ENCODE results near the gene PDE4A.
"Not testable (repeated sequence)": the region's sequence is repeated elsewhere in the genome, so short reads cannot be mapped to it uniquely, and the experiment has no call there.

Gene PDE4A

GRCh38 chr19:10420444-10421239 lies at the start of gene PDE4A:
Gene PDE4A (plus strand): TSS chr19:10420538. CDS start chr19:10420765, 227 bp downstream.
- no peak for DNase-seq (ENCODE audit: low spot score)

GRCh38 chr19:10372690-10373089 lies 47.6 kb upstream of the PDE4A start:
- no peak for DNase-seq (ENCODE audit: low spot score)

- DNase-seq (ENCODE audit: low spot score) = no peak
Measured at GRCh38 chr19:10374931-10375330, 45.4 kb upstream of the PDE4A start.

GRCh38 chr19:10377140-10377640 lies 43.1 kb upstream of the PDE4A start:
- not testable (repeated sequence) for DNase-seq (ENCODE audit: low spot score)

DNA sequence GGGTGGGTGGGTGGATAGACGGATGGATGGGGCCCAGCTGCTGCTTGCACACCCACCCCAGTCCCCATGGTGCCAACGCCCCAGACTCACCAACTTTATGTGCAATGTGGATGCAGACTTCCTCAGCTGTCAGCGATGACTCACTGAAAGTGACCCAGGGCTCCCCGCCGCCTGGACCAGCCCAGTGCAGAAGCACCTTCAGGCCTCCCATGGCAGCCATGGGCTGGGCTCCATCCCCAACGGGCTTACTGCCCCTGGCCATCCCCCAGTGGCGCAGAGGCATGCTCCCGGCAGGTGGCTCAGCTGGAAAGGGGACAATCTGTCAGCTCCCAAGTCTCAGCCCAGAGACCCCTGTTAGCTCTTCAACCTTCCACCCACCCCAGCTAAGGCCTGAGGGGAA lies 42.2 kb upstream of the PDE4A start:
- no peak for DNase-seq (ENCODE audit: low spot score)

DNA sequence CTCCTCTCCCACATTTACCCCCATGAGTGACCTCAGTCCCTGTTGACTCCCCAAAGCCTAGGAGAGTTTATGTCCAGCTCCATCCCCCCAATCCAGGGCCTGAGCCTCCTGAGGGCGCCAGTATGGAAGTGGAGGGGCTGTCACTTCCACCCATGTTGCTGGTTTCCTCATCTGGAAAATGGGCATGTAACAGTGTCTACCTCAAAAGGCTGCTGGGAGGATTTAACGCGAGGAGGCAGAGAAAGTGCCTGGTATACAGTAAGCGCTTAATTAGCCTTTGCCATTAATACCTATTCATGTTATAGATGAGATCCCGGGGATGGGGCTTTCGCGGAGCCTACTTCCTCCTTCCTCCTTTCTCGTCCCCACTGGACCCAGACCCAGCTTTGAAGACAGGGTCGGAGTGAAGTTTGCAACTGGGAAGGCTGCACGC lies 40.4 kb upstream of the PDE4A start:
- no peak for DNase-seq (ENCODE audit: low spot score)

DNA sequence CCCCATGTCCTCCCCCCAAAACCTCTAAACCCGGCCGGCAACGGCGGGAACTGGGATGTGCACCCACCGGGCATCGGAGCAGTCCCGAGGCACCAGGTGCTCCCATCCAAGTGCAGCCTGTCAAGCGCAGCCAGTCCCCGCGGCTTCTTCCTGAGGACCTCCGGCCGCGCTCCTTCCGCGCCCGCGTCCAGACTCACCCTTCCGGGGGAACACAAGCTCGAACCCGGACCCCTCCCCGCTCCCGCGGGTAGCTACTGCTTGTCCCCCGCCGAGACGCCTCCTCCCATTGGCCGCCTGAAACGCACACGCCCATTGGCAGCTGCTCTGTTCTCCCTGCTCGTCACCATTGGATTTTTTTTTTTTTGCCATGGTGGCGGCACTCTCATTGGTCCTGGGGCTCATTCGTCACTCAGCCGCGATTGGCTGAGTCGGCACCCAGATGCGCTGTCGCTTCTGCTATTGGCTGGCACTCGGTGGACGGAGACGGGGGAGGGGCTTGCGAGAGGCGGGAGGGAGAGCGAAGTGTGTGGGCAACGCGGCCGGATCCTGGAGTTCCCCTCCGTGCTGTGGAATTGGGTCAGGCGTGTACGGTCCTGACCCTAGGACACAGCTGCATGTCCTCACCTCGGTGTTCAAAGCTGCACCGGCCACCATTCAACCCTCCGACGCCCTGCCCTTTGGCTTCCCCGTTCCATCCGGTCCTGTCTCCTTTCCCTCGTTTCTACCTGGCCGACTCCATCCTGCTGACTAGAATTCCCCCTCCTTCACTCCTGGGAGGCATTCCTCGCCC lies 39.8 kb upstream of the PDE4A start, which contains the start of gene TYK2:
Gene TYK2, minus strand, starts transcription at position 260 of the 790 bp plus-strand sequence. CDS start 2,166 bp downstream, outside the sequence.
- DNase-seq (ENCODE audit: low spot score) = peak; percentile 99

DNA sequence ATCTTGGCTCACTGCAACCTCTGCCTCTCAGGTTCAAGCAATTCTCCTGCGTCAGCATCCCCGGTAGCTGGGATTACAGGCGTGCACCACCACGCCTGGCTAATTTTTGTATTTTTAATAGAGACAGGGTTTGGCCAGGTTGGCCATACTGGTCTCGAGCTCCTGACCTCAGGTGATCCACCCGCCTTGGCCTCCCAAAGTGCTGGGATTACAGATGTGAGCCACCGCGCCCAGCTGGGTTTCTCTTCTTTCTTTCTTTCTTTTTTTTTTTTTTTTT lies 37.2 kb upstream of the PDE4A start:
- not testable (repeated sequence) for DNase-seq (ENCODE audit: low spot score)

DNA sequence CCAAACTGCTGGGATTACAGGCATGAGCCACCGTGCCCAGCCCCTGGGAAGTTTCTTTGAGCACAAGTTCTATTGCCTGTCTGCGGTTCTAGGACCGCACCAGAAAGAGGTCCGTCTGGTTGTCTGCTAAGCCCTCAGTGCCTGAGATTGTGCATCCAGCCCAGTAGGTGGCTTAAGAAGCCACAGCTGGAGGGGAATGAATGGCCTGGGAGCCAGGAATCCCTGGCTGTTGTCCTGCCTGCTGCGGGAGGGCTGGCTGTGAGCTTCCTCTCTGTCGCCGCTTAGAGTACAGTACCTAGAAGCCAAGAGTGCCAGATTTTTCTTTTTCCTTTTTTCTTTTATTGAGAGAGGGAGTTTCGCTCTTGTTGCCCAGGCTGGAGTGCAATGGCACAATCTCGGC lies 35.8 kb upstream of the PDE4A start:
- no peak for DNase-seq (ENCODE audit: low spot score)

GRCh38 chr19:10388957-10389356 lies 31.4 kb upstream of the PDE4A start:
- DNase-seq (ENCODE audit: low spot score) = peak; percentile 88

DNA sequence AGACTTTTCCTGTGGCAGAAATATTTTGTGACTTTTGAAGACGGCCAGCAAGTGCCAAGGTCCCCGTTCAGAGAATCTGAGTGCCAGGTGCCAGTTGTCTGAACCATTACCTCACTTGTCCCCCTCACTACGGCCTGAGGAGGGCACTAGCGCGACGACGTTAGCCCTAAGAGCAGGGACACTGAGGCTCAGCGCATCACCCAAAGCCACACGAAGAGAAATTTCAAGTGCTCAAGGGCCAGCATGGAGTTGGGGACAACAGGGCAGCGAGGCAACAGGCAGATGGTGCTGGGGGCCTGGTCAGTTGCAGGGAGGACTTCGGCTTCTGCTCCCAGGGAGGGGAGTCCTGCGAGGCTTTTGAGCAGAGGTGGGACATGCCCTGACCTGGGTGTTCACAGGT lies 30.5 kb upstream of the PDE4A start:
- DNase-seq (ENCODE audit: low spot score) = peak; percentile 21

- peak; percentile 81 for DNase-seq (ENCODE audit: low spot score)
Measured at GRCh38 chr19:10390652-10391286, 29.6 kb upstream of the PDE4A start.

DNA sequence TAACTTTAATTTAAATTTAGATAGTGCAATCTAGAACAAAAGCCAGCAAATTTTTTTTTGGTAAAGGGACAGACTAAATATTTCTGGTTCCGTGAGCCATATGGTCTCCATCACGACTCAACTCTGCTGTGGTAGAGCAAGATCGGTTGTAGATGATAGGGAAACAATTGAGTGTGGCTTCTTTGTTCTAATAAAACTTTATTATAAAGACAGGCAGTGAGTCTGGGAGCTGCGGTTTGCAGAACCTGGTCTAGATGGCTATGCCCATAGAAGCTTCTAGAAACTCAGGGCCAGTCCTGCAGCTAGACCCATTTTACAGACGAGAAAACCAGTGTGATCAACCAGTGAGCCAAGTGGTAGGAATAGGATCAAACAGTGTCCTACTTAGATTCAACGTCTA lies 28.2 kb upstream of the PDE4A start:
- DNase-seq (ENCODE audit: low spot score) = no peak

DNA sequence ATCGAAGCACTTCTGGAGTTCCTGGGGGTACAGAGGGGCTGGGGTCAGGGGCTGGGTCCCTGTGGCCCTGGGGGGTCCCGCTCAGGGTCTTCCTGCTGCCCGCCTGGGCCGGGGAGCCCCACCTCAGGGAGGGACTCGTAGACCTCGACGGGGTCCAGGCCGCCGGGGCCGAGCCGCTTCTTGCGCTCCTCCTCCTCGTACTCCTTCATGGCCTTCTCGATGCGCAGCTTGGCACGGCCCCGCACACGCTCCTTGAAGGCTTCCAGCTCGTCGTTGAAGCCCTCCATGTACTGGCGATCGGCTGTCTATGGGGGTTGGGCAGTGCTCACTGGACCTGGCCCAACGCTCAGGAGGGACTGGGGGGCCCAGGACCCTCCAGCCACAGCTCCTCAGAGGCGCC lies 27.2 kb upstream of the PDE4A start:
- no peak for DNase-seq (ENCODE audit: low spot score)

DNA sequence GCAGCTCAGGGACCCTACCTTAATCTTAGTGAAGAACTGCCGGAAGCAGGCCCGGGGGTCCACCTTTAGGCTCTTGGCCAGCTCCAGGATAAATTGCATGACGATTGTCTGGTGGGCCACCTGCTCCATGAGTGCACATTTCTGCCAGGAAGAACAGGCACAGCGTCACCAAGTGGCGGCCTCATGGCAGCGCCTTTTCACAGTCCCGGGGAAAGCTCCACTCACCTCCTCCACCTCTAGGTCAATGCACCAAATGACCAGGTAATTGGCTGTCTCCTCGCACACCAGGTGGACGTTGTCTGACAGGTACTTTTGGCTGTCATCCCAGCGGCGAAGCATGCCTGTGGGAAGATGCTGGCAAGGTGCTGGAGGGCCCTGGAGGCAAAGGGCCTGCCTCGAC lies 25.3 kb upstream of the PDE4A start:
- no peak for DNase-seq (ENCODE audit: low spot score)

- no peak for DNase-seq (ENCODE audit: low spot score)
Measured at GRCh38 chr19:10395436-10395835, 24.9 kb upstream of the PDE4A start.

GRCh38 chr19:10395917-10396316 lies 24.4 kb upstream of the PDE4A start:
- DNase-seq (ENCODE audit: low spot score) = no peak

DNA sequence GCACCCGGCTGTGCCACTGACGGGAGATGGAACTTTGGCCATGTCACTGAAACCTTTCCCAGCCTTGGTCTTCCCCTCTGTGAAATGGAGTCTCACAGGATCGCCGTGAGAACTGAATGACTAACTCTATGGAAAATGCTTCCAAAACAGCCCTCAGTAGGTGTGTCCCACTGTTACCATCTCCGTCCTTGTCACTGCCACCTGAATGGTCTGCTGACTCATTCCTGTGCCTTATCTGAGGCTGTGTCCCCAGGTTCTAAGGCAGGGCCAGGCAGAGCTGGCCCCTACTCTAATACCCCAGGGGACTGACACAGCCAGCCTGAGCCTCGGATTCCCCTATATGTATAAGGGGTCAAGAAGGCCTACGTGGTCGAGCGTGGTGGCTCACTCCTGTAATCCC lies 21.5 kb upstream of the PDE4A start:
- no peak for DNase-seq (ENCODE audit: low spot score)

GRCh38 chr19:10399340-10399739 lies 21.0 kb upstream of the PDE4A start:
- DNase-seq (ENCODE audit: low spot score) = not testable (repeated sequence)

- DNase-seq (ENCODE audit: low spot score) = no peak
Measured at GRCh38 chr19:10399878-10400277, 20.5 kb upstream of the PDE4A start.

DNA sequence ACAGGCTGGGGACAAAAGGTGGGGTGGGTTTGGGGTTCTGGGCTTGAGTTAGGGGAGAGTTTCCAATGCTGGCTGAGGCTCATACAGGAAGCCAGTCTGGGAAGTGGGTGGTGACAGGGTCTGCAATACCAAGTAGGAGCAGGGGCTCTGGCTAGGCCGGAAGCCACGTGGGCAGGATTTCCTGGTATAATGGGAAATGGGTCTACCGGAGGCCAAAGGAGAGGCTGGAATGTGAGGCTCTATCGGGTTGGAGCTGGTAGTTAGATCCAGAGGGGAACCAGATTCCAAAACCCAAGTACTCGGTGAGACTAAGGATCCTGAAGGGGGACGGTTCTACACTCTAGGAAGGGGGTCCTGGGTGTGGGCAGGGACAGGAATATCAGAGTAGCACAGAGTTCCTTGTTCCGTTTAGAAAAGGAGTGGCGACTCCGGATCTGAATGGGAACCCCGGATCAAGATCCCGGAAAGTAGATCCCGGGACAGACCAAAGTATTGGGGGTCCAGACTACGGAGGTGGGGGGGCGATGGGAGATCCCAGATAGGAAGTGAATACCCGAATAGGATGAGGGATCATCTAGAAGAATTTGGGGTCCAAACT lies 17.8 kb upstream of the PDE4A start:
- DNase-seq (ENCODE audit: low spot score) = no peak
